HFF-Myc (cell line): ENCODE results near the gene ATG5.

Source experiments
- DNase-seq: peaks from one replicate; pipeline ENCODE4 v3.0.0-alpha.2; 2011; ENCODE audit warnings: low read depth; ENCODE audit errors: extremely low read depth
- H3K4me3 ChIP-seq: replicated peaks from 2 replicates; pipeline ENCODE4 v1.5.1; 2011; ENCODE audit warnings: low read depth, mild to moderate bottlenecking, control low read depth, low read length
- TF ChIP-seq, protein P1 (sequence below): IDR thresholded peaks from 2 replicates; pipeline ENCODE4 v1.5.1; 2012; ENCODE audit warnings: mild to moderate bottlenecking, low read depth, low read length, control low read depth; ENCODE audit errors: missing control alignments

Gene ATG5

DNA sequence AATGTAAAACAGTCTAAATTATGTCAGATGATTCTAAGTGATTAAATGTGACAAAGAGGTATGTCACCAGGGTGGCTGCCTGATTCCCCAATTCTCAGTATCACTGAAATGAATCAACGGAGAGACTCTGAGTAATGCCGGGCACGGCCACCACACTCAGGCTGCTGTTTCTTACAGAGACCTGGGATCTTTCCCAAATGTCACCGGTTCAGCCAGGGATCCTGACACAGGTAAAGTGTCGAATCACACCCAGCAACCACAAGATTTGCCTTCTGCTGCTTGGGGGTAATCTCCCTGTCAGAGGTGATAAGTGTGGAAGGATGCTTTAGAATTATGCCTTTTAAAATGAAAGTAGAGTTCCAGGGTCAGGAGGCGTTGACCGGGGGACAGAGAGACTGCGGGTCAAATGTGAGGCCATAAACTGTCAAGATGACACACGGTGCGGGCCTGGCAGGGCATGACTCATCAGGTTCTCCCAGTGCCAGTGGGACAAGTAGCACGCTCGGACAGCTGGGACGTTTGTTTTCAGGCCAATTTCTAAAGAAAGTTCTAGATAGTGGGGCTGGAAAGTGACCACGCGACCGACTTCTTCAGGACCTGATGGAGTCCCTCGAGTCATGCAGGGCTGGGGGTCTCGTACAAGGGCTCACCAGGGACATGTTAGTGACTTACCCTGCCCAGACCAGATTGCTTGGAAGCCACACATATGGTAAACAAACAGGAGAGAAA is 190.5 kb downstream of the ATG5 start:
- H3K4me3 ChIP-seq: no peak overlapping the region
- TF ChIP-seq, protein P1, sequence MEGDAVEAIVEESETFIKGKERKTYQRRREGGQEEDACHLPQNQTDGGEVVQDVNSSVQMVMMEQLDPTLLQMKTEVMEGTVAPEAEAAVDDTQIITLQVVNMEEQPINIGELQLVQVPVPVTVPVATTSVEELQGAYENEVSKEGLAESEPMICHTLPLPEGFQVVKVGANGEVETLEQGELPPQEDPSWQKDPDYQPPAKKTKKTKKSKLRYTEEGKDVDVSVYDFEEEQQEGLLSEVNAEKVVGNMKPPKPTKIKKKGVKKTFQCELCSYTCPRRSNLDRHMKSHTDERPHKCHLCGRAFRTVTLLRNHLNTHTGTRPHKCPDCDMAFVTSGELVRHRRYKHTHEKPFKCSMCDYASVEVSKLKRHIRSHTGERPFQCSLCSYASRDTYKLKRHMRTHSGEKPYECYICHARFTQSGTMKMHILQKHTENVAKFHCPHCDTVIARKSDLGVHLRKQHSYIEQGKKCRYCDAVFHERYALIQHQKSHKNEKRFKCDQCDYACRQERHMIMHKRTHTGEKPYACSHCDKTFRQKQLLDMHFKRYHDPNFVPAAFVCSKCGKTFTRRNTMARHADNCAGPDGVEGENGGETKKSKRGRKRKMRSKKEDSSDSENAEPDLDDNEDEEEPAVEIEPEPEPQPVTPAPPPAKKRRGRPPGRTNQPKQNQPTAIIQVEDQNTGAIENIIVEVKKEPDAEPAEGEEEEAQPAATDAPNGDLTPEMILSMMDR: no peak
- DNase-seq: no peak
